ENCODE measurements around the gene SPON1.
A peak's percentile ranks its signal among the peaks of the same experiment; 100 is the strongest.

Gene SPON1

GRCh38 chr11:13944911-13945425 is 17.6 kb upstream of the SPON1 start:
- no peak for DNase-seq

DNA sequence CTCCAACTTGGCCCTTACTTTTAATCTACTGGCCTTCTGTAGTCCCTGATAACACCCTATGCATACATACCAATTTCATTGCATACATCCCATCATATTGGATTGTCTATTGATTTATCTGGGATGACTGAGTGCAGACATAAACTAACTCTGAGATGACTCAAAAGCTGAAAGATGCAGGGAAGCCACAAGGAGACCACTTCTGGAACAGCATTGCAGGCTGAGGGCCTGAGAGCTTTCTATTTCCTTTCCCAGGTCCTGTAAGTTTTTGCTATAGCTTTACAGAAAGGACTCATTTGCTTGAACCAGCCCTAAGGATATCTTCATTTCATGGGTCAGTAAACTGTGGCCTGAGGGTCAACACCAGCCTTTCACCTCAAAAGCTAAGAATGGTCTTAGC is 15.1 kb upstream of the SPON1 start:
- no peak for DNase-seq

DNA sequence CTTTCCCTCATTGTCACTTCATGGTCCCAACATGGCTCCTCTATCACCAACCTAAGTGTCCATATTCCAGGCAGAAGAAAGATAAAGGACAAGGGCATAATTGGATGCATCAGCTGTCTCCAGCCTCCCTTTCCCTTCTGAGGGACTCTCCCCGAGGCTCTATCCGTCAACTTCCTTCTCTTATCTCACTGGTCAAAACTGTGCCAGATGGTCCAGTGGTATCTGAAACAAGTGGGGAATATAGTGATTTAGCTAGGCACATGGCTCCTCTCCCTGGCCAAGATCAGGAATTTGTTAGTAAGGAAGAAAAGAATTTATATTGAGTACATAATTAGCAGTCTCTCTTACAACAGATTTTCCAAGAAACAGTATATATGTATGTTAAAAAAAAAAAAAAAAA is 12.6 kb upstream of the SPON1 start:
- no peak for DNase-seq

DNA sequence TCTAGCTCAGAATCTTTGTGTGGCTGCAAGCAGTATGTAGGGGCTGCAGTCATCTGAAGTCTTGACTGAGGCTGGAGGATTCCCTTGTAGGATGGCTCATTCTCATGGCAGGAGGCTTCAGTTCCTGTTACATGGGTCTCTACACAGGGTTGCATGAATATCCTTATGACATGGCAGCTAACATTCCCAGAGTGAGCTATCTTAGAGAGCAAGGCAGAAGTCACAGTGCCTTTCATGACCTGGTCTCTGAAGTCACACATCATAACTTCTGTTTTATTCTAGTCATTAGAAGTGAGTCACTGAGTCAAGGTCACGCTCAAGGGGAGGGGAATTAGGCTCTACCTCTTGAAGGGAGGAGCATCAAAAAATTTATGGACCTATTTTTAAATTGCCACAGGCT is 10.3 kb upstream of the SPON1 start:
- no peak for DNase-seq

DNA sequence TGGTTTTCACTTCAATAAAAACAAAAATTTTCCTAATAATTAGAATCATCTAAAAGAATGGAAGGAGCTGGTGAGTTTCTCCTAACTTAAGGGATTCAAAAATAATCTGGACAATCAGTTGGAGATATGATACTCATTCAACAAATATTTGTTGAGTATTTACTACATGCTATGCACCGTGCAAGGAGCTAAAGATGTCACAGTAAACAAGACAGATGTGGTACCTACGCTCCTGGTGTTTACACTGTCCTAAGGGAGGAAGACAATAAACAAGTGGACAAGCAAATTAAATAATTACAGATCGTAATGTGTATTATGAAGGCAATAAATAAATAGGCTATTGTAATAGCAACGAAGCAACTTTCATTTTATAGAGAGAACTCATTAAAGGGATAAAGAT is 9.9 kb upstream of the SPON1 start:
- no peak for DNase-seq

DNA sequence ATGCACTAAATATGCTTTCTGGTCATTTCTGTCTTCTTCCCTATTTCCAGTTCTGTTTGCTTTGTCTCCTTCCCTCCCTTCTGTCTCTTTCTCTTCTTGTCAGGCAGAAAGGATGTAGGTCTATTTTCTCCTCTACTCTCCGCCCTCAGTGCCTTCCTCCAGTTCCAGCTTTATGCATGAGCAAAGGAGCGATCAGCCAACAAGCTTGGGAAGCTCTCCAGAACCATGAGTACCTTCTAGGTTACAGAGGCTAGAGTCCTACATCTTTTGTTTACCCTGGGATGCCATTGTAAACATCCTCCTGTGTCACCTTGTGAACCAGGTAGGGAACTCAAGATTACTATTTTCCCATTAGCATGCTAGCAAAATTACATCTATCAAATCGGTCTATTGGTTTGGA is 7.9 kb upstream of the SPON1 start:
- DNase-seq: no peak

- DNase-seq: peak; percentile 64
Observed at GRCh38 chr11:13955971-13956421, 6.5 kb upstream of the SPON1 start.

DNA sequence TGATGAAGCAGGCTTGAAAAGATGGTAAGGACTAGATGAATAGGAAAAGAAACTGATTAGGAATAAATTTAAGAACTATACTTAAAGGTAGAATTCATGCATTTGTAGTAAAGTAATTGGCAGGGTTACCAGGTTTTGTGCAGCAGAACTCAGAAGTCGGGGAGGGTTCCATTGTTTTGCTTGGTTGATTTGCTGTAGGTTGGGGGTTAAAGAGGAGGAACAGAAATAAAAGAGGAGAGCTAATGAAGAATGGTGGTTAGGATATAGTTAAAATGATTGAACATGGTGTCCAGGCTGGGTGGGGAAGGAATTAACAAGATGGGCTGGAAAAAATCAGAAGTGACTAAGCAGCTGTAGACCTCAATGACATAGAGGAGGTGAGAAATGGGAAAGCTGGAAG is 5.5 kb upstream of the SPON1 start:
- no peak for DNase-seq

DNA sequence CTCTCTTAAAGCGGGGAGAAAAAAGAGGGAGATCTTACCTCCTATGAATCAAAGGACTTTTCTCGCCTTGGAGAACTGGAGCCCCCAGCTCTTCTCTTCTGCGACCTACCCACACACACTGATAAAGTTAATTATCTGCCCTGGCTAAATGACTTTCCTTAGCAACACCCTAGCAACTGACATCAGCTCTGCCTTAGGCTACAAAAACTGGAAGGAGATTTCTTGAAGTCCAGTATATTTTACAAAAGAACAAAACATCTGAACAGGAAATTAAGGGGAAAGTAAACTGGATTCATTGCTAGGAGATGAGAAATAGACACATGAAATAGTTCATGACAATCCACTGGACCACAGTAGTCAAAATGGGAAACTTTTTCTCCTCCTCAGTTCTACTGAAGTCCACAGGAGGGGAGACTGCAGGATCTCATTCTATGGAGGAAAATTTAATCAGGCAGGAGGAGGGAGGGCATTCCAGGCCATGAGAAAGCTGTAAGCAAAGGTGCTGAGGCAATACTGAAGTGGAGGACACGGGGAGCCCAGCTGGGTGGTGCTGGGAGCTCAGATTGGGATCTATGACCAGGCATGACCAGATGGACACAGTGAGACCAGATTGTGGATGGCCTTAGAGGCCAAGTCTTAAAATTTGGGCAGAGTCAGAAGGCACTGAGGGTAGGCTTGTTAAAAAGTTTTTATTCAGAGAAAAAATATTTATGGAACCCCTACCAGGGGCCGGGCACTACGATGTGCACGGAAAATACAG is 3.7 kb upstream of the SPON1 start:
- DNase-seq: no peak

- DNase-seq: no peak
Observed at GRCh38 chr11:13962198-13962561, 343 bp upstream of the SPON1 start.

DNA sequence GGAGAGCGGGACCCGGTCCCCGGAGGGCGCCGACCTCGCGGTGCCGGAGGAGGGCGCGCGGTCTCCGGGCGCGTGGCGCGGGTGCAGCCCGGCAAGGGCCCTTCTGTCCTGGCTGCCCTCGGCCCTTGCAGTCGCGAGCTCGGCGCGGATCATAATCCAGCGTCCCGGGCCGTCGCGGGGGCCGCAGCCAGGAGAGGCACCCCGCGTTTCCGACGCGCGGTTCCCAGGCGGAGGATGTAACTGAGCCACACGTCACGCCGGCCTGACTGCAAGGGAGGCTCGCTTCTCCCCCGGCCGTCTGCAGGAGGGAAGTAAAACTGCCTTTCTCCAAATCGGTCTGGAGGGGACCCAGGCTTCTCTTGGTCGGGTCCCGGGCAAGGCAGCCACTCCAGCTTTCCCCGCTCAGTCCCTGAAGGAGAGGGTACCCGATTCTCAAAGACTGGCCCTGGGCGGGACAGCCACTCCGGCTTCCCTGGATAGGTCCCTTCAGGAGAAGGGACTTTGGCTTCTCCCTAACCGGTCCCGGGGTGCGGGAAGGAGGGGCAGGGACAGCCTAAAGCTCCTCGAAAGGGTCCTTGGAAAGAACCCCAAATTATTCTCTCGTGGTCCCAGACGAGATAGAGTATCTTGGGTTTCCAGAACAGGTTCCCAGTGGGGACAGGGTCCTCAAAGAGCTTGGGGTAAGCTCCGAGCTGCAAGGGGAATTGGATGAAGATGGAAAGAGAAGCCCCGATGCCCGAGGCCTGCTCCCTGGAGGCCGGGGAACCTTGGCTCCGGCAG is 836 bp downstream of the SPON1 start:
- DNase-seq: no peak

DNA sequence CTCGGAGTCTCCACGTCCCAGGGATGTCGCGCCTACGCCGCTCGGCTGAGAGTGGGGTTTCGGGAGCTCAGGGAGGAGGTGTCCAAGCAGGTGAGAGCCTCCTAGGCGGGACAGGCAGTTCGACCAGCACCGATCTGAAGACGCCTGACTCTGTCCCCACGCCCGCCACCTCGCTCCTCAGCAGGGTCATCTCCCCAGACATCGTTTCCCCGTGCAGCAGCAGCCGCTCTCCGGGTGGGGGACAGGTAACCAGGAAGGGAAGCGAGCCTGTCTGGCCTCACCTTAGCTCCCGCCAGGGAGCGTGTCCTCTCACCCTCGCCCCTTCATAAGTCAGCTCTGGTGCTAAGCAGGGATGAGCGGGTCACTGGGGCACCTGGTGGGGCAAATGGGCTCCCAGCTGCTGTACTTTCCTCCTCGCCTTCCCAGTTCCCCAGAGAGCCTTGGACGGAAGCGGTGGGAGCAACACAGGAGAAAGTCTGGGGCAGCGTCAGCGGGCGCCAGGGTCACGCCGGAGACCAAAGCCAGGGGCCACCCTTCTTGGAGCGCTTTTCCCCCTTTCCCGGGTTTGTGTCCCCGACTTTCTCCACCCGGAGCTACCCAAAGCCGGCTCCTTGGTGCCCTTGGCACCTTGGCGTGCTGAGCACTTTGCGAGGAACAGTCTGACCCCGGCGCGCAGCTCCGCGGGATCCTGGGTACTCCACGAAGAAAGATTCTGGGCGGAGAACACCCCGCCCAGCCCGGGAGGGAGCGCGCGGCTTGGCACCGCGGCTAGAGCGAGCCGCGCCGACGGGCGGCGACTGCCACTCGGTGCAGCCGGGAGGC is 1.6 kb downstream of the SPON1 start:
- DNase-seq: no peak

- DNase-seq: no peak
Observed at GRCh38 chr11:13964771-13965074, 2.2 kb downstream of the SPON1 start.

DNA sequence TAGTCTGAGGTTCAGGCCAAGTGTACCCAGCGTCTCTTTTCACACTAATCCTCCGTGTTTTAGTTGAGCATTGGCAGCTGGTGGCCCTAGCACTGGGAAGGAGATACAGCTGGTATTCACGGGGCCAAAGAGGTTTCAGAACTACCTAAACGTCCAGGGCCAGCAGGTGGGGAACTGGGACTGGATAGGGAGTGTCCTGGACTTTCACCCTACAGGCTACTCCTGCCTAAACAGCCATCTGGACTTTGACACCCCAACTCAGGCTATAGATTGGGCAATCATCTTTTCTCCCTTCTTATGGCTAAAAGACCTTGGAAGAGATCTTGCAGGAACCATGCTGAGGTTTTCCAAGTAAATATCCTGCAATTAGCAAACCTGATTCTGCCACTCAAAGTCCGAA is 2.8 kb downstream of the SPON1 start:
- no peak for DNase-seq

- no peak for DNase-seq
Observed at GRCh38 chr11:13966013-13966412, 3.5 kb downstream of the SPON1 start.

DNA sequence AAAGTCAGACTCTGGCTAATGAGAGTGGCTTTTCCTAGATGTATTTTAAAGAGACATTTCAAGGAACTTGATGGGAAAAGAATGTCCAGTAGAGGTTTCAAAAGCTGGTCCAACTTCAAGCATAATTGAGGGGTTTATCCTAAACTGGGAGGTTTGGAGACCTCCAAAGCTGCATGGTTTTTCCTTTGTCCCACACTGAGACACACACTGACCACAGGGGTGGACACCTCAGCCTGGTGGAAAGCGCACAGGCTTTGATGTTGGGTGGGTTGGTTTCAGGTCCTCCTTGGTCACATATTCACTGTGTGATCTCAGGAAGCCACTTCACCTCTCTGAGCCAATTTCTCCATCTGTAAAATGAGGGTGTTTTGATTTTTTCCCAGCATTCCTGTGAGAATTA is 4.0 kb downstream of the SPON1 start:
- DNase-seq: no peak

- DNase-seq: peak; percentile 6
Observed at GRCh38 chr11:13970986-13971385, 8.5 kb downstream of the SPON1 start.

DNA sequence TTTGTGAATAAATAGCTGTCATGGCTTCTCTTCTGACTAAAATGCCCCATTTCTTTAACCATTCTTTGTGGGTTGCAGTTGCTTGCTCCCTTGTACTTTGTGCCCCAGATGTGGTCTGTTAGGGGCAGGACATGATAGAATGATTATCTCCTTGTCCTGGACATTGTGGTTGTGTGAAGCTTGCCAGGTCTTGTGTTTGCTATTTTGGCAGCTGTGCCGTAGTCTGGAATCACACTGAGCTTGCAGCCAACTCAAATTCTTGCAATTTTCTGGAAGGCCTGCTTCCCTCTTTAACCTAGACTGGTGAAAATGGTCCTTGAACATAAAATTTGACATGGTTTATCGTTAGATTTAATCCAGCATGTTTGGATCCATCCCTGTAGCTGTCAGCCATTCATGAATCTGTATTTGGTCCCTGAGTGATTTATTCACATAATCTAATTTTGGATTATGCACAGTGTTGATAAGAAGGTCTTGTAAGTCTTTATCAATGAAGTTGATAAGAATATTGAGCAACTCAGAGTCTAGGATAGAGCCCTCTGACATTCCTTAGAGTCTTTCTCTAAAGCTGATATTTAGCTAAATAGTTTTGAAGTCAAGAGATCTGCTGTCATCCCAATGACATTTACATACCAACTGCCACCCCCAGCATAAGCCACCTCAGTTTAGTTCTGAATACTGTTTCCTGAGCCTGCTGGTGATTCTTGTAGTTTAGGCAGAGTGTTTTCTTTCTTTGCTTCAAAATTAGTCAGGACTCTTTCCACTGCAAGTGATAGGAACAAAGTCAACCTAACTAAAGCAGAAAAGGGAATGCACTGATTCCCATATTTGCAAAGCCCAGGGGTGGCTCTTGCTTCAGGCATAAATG is 9.8 kb downstream of the SPON1 start:
- DNase-seq: peak; percentile 35

- peak; percentile 6 for DNase-seq
Observed at GRCh38 chr11:13972944-13973343, 10.4 kb downstream of the SPON1 start.

- DNase-seq: no peak
Observed at GRCh38 chr11:13974631-13975030, 12.1 kb downstream of the SPON1 start.

- DNase-seq: no peak
Observed at GRCh38 chr11:13983081-13983751, 20.7 kb downstream of the SPON1 start.

Measured in activated CD4-positive, alpha-beta T cell treated with anti-CD3 and anti-CD28 coated beads, Interleukin-10, Interleukin-2, amounts not matched to agents 100 ng/mL and 50 ng/mL, durations not matched to agents 16 hours and 8 hours (primary cell).